Stimulated activated CD4-positive, alpha-beta T cell treated with anti-CD3 and anti-CD28 coated beads, Interleukin-1b, Interleukin-23, amount 100 ng/mL, for 24 hours (primary cell): ENCODE measurements around the gene D2HGDH.
"Not testable (repeated sequence)": the region's sequence is repeated elsewhere in the genome, so short reads cannot be mapped to it uniquely, and the experiment has no call there.

Source experiments
- DNase-seq, 4 experiments: peaks; one replicate each; pipeline ENCODE4 v3.0.0-alpha.2; 2020; ENCODE audit warnings: low read depth in 4 of 4, low spot score in 1 of 4

Gene D2HGDH

DNA sequence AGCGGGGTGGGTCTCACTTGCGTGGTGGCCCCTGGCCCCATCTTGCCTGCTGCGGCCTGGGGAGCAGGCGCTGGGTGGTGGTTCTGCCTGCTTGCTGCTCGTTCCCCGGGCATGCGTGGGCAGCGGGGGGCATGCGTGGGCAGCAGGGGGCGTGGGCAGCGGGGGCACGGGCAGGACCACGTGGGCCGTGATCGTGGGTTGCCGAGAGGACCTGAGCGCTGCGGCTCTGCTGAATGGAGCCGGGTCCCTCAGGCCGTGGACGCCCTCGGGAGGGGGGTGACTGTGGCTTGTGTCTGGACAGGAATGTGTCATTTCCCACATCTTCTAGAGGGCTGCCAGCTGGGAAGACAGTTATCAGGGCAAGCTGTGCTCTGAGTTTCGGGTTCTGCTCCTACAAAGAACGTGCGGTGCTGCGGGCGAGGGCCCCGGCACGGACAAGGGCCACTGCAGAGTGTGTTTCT lies 33.9 kb downstream of the D2HGDH start:
- DNase-seq, result no peak

DNA sequence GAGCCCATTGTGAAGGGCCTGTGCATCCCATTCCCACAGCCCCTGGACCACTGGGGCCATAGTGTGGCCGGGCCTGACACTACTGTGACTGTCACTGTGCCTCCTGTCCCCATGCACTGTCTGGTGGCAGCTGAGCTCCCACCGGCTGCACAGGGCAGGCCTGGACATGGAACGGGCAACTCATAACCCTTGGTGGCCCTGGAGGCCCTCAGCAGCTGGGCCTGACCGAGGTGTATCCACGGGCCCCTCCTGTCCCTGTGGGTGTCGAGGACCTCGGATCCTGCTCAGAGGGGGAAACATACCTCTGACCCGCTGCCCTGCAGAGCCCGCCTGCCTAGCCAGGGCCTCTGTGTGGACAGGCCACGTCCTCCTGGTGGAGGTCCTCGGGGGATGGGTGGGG lies 34.4 kb downstream of the D2HGDH start:
- no peak for DNase-seq

DNA sequence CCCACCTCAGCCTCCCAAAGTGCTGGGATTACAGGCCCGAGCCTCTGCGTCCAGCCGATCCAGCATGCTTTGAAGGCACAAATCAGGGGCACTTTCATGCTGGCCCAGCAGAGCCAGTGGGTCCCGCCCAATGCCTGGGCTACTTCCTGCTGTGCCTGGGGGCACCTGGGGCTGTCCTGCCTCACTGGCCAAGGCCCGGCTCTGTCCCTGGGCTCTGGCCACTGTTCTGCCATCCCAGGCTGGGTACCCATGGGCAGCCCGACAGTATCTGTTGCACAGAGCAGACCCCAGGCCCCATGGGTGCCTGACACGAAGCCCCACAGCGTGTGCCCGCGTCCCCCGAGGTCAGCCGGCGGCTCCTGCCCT lies 35.4 kb downstream of the D2HGDH start:
- no peak for DNase-seq

DNA sequence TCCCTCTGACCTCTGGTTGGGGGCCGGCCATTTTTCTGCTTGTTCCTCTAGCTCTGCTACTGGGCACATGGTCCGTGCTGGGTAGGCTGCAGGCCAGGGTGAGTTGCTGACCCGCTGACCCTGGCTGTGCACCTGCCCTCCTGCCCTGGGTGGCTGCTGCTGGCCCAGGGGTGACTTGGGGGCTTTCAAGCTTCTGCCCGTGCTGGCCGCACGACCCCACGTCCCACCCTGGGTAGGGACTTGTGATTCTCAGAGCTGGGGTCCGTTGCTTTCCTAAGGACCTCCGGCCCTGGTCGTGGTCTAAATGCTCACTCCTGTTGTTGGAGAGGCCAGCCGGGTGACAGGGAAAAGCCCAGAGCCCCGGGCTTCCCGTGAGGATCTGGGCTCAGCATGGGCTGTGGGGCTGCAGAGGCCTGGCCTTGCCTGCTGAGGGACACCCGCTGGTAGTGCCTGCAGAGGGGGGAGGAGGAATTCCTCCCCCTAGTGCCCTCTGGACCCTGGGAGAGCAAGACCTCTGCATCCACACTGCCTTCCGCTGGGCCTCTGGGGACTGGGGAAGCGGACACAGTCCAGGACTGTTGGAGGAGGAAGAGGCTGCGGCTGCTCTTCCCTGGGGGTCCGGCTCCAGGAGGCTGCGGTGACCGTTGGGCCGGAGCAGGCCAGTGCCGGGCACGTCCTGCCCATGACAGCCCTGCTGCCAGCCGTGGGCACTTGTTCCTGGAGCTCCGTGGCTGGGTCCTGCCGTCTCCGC lies 35.9 kb downstream of the D2HGDH start:
- no peak for DNase-seq

DNA sequence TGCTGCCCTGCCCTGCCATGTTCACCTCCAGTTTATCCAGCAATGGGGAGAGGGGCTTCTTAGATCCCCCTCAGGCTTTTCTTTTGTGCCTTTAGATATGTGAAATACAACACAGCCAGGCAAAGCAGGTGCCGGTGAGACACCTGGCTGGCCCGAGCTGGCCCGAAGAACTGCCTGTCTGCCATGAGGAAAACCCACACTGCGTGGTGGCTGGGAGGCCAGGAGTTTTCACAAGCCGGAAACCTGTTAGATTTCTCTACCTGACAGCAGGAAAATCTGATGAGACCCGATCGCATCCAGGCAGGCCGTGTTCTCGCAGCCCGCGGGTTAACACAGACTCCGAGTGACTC lies 36.5 kb downstream of the D2HGDH start:
- no peak for DNase-seq

DNA sequence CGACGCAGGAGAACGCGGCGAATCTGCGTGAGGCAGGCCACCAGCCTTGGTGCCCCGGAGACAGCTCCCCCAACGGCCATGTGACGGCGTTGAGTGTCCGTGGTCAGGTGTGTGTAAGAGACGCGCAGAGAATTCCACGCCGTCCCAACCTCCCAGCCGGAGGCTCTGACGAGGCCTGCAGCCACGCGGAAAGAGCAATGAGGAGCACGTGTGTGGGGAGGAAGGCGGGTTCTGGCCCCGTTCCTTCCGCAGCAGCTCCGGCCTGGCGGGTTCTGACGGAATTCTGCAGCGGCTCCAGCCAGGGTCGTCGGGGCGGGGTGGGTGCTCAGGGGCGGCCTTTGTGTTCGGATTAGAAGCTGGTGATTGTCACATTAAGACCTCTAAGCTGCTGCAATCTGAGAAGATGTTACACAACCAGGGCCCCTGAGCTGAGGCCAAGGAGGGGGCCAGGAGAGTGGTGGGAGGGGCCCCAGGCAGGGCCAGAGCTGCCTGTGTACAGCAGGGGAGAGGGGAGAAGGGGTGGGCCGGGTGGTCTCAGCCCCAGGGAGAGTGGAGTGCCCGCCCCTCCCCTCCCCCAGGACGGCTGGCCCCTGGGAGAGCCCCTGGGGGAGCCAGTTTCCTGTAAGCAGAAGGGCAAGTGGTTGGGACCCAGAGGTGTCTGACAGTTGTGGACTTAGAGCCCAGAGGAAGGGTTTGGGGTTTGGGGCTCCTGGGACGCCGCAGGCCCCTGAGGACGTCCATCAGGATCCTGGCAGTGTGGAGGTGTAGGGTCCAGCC lies 37.0 kb downstream of the D2HGDH start:
- no peak for DNase-seq

DNA sequence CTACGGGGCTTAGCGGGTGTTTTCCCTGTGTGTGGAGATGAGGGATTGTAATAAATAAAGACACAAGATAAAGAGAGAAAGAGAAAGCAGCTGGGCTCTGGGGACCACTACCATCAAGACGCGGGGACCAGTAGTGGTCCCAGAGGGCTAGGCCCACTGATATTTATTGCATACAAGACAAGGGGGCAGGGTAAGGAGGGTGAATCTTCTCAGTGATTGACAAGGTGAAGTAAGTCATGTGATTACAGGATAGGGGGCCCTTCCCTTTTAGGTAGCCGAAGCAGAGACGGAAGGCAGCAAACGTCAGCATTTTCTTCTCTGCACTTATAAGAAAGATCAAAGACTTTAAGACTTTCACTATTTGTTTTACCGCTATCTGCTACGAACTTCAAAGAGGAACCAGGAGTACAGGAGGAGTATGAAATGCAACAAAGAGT lies 37.7 kb downstream of the D2HGDH start:
- DNase-seq, result no peak

DNA sequence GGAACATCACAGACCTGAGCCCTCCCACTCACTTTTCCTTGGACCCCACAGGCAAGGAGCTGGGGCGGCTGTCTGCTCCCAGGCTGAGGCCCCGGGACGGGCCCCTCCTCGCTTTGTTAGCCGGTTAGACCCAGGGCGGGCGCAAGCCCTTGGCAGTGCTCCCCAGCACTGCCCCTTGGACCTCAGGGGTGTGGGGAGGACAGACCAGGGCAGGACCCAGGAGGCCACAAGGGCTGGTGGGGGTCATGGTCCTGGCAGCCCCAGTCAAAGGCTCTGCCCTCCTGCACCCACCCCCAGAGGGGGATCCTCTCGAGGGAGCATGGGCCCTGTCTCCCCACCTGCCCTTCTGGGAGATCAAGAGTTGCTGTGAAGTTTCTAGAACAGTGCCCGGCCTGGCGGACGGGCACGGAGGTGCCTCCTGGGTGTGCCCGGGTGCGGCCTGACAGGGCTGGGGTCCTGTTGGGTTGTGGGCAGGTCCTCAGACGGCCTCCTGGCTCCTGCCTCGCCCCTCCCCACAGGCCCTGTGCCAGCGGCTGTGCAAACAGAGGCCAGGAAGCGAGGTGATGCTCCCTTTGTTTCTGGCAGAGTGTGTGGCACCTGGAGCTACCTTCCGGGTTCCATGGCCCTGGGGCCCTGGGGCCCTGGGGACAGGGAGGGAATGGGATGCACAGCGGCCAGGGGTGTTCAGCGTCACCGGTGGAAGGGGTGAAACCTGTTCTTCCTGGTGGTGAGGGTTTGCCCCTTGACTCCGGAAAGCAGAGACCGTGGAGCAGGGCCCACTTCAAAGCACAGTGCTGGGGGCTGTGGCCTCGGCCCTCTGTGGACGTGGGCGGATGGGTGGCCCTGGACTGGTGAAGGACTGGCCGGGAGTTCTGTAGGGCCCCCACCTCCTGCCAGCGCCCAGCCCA lies 39.3 kb downstream of the D2HGDH start:
- no peak for DNase-seq

DNA sequence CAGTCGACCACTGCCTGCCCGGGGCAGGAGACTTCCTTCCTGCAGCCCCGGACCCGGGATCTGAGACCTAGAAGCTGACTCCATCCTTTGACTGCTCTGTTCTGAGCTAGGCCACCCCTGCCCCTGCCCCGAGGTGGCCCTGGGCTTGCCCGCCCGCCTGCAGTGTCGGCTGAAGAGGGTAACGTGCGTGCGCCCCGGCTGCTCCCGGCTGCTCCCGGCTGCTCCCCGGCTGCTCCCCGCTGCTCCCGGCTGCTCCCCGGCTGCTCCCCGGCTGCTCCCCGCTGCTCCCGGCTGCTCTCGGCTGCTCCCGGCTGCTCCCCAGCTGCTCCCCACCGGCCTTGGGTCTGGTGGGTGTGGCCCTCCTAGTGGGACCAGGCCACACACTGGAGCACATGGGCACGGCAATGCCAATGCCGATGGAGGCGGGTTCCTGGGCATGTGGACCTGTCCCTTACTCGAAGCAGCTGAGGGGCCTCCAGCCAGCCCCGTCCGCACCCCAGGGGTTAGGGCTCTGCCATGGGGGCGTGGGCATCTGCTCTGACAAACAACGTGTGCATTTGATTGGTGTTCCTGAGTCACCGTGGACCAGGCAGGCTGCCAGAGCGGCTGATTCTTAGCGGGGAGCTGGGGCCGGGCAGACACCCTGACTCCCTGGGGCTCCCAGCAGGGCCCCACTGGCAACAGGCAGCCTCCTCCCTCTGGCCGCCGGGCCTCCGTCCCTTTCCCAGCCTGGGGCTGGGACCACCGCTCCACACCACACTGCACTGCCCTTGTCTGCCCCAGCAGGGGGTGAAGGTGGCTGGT lies 40.2 kb downstream of the D2HGDH start:
- DNase-seq, result no peak

DNA sequence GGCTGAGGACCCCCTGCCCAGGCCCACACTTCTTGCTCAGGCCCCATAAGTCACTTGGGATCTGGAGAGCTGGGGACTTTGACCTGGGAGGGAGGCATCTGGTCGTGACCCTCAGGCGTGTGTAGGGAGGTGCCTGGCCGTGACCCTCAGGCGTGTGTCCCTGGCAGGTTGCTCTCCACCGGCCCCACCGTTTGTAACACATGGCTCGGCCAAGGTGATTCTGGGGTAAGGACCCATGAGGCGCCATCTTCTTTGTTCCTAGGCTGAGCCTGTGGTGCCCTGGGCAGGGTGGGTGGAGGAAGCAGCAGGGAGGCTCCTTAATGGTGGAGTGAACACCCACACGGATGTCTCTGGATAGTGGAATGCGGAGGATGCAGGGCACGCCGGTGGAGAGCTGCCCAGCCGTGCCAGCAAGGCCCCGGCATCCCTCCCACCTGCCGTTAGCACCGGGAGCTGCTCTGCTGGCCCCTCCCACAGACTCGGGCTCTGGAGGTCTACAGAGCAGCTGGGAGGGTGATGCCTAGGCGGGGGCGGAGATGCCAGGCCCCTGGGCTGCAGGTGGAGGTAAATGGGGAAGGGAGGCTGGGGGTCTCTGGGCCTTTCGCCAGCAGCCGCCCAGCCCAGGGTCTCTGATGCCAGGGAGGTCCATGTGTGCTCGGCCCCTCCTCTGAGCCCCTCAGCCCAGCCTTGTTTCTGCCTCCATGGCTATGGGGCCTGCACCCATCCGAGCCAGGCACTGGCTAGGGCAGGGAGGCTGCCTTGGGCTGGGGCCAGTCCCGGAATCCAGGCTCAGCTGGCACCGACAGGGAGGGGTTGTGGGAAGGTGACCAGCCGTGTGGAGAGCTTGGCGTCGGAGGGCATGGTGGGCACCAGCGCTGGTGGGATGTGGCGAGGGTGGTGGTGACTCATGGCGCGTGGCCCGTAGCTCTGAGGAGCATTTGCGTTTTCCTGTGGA lies 41.1 kb downstream of the D2HGDH start:
- DNase-seq, result no peak

DNA sequence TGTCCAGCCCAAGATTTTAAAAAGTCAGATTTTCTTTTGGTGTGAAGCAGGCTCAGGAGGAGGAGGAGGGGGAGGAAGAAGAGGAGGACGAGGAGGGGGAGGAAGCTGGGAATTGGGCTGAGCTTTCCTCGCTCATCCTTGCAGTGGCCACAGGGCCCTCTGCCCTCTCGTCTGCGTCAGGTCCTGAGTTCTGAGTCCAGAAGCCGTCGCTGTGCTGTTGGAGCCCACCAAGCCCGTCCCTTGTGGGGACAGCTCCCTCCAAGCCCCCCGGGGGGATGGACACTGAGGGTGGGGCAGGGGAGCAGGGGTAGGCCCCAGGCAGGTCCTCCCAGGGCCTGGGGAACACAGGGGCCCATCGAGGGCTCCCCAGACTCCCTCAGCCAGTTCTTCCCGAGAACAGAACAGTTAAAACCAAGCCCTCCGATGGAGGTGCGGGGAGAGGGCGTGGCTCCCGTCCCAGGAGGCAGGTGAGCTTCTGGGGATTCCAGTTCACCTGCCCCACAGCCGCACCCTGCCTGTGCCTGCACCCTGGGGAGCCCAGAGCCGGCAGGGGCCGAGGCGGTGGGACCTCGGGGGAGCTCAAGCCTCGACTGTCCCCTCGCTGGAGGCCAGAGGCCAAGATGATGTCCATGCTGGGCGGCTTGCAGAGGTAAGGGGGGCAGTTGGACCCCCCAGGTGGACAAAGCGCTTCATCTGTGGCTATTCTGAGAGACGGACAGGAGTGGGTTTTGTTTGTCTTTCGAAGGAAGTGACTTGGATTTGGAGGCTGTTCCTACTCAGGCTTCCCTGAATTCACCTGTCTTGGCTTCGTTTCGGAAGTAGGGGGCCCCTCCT lies 42.1 kb downstream of the D2HGDH start, which contains the start of gene GAL3ST2:
GAL3ST2 (plus strand) TSS at position 487 of the 834 bp plus-strand sequence; CDS start at position 621, 134 bp downstream.
- DNase-seq, result no peak

DNA sequence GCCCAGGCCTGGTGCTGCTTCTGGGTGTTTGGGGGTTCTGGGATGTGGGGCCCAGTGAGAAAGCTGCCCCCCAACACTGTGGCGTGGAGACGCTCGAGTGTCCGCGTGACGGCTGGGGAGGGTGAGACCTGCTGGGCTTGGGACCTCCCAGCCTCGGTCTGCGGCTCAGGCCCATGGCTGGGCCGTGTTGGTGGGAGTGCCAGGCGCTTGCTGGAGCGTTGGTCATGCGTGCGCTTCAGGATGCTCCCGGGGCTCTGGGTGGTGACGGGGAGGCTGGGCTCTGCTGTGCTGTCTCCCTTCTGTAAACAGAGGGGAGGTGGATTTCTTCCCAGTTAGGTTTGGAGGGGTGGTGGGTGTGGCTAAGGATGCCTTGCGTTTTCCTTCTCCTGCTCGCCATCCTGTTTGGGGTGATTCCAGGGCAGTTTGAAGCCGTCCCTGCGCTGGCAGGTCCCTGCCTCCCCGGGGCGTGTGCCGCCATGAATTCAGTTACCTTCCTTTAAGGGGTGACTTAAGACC lies 42.8 kb downstream of the D2HGDH start:
- no peak for DNase-seq

DNA sequence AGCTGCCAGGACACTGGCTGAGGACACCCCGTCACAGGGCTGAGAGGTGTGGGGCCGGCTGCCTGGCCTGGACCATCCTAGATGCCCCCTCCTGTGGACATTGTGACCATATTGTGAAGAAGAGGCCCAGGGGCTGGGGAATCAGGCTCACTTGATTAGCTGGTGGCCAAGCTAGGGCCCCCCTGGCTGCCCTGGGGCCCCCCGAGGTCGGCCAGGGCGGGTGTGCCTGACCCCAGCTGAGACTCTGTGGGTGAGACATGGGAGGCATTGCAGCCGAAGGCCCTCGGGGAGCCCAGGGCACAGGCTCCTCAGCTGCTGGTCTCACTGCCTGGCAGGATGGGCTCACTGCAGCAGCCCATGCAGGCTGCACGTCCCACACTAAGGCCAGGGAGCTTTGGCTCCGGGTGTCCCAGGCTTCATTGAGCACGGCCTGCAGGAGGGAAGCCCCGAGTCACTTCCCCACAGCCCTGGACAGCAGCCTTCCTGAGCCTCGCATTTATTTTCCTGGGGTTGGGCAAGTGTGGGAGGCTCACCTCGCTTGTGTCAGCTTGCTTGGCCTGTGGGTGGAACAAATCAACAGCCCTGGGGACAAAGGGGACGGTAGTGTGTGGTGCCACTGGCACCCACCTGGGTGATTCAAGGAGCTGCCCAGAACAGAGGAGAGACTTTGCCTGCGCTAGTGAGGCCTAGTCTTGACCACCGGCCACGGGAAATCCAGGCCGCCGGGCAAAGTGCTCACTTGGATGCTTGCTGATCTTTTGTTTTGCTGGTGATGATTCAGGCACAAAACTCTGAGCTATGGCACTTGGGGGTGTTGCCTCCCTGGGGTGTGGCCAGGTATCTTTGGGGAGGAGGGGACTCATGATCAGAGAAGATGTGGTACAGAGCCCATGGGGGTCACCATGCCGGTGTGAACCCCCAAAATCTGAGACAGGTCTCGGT lies 43.5 kb downstream of the D2HGDH start:
- DNase-seq, result no peak

DNA sequence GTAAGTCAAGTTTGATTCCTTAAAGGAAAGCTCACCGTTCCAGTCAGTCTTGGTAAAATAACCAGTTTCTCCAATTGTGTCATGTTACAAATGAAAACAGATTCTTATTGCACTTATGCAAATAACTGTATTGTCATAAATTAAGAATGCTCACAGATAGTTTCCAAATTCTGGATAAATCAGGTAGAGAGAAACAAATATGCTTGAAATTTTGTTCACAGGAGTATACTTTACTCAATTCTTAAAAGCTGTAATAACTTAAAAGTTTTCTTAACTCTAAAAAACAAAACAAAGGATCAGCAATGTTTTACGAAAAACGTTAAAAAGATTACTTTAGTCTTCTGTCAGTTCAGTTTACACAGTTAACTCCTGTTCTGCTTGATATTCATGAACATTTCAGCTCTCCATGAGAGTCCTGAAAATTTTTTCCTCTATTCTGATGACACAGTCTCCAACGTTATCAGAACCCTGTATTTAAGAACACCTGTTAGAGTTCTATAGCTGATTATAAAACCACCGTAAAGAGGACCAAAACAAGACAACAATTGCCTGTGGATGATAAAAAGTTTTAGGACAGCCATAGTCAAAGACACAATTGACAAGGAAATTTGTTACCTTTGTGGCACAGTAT lies 46.6 kb downstream of the D2HGDH start:
- DNase-seq, result no peak

DNA sequence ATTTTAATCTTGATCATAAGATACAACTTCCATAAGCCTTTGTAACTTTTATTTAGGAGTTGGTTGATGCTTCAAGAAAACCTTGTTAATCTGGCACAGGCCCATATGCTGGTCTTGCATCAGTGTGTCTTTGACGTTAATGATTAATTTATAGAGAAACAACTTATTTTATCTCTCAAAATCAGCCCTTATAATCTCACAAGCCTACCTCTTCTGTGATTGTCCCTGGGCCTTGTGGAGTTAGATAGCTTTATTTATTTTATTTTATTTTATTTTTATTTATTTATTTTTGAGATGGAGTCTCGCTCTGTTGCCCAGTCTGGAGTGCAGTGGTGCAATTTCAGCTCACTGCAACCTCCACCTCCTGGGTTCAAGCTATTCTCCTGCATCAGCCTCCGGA lies 47.6 kb downstream of the D2HGDH start:
- not testable (repeated sequence) for DNase-seq

DNA sequence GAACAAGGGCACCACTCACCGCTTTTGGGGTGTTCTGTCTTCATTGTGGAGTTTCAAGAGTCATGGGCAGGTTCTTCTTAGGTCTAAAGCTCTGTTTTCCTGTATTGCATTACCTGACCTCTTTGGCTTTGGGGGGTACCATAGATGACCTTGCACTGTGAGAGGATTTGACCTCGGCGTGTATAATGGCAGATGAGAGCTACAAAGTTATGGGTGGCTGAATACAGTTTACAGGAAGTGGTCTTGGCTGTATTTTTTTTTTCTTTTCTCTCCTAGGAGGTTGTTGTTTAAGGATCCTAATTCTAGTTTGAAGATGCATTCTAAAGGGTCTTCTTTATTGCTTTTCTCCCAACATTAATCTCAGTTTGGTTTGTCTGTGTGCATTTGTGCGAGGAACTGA lies 53.7 kb downstream of the D2HGDH start:
- no peak for DNase-seq

DNA sequence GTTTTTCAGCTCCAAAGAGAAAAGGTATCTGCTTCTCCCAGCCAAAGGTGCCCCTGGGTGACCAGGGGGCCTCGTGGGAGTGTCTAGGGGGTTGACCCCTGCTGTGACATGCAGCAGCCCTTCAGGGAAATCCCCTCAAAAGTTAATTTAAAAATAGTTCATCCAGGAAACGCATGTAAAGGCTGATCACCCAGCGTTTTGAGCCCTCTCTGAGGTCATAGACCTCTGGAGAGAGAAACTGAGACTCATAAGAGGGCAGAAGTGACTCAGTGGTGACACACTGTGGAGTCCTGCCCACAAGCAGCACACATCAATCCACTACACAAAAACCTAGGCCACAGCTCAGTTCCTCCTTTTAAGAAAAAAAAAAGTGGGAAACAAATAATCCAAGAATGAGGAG lies 54.1 kb downstream of the D2HGDH start:
- peak in 3 of 4 experiments; percentile 24 to 50 (median 35) for DNase-seq
